Measurements from ENCODE around the gene MYO3B.

- TF ChIP-seq CTCF (IDR thresholded peaks at IDR 0.05) = peak in 5 of 7 experiments; percentile 35 to 48 (median 43)
- TF ChIP-seq POLR2A (IDR thresholded peaks at IDR 0.05) = no peak
Measured at GRCh38 chr2:170235860-170236679, 58.1 kb downstream of the MYO3B start.

Measured in body of pancreas (tissue), 4 donors.